SKM-1 (cell line): Measurements from ENCODE around the gene HOXC12.

ENCODE experiments used
- DNase-seq: peaks from one replicate; lab custom pipeline; 2025; ENCODE audit not compliant: unreplicated experiment; lab: John Stamatoyannopoulos, UW

HOXC12 gene

GRCh38 chr12:53940443-53941014 is 14.2 kb upstream of the HOXC12 start:
- no peak for DNase-seq

GRCh38 chr12:53941187-53941586 is 13.5 kb upstream of the HOXC12 start:
- DNase-seq = no peak

- no peak for DNase-seq
These were observed 13.0 kb upstream of the HOXC12 start for GRCh38 chr12:53941750-53942149.

- no peak for DNase-seq
These were observed 12.2 kb upstream of the HOXC12 start for GRCh38 chr12:53942467-53942997.

- no peak for DNase-seq
These were observed 10.5 kb upstream of the HOXC12 start for GRCh38 chr12:53944209-53944608.

GRCh38 chr12:53944907-53945847 is 9.5 kb upstream of the HOXC12 start:
- no peak for DNase-seq

GRCh38 chr12:53947743-53948142 is 7.0 kb upstream of the HOXC12 start:
- DNase-seq = no peak

GRCh38 chr12:53948650-53949593 is 5.8 kb upstream of the HOXC12 start:
- no peak for DNase-seq

- no peak for DNase-seq
These were observed 4.9 kb upstream of the HOXC12 start for GRCh38 chr12:53949631-53950436.

GRCh38 chr12:53950437-53950773 is 4.3 kb upstream of the HOXC12 start:
- no peak for DNase-seq

- DNase-seq = no peak
These were observed 3.7 kb upstream of the HOXC12 start for GRCh38 chr12:53950789-53951576.

- DNase-seq = no peak
These were observed 2.9 kb upstream of the HOXC12 start for GRCh38 chr12:53951577-53952334.

GRCh38 chr12:53952335-53952694 is 2.4 kb upstream of the HOXC12 start:
- no peak for DNase-seq

GRCh38 chr12:53952871-53953734 is 1.6 kb upstream of the HOXC12 start:
- DNase-seq = no peak

- DNase-seq = no peak
These were observed 641 bp upstream of the HOXC12 start for GRCh38 chr12:53953831-53954693.

- DNase-seq = no peak
These were observed 503 bp downstream of the HOXC12 start for GRCh38 chr12:53955036-53955775.
